ENCODE data around the gene GGA1. TPM values are rescaled to one million over a fixed set of nuclear protein-coding genes. Genes with fewer than 3 reads are reported as not detected.

The GGA1 gene
- total RNA-seq, 3 donors from 2014 or later (not counting 1 experiment from before 2014, with no cell fraction given): 69.3 to 87.8 (median 80.2) TPM

DNA sequence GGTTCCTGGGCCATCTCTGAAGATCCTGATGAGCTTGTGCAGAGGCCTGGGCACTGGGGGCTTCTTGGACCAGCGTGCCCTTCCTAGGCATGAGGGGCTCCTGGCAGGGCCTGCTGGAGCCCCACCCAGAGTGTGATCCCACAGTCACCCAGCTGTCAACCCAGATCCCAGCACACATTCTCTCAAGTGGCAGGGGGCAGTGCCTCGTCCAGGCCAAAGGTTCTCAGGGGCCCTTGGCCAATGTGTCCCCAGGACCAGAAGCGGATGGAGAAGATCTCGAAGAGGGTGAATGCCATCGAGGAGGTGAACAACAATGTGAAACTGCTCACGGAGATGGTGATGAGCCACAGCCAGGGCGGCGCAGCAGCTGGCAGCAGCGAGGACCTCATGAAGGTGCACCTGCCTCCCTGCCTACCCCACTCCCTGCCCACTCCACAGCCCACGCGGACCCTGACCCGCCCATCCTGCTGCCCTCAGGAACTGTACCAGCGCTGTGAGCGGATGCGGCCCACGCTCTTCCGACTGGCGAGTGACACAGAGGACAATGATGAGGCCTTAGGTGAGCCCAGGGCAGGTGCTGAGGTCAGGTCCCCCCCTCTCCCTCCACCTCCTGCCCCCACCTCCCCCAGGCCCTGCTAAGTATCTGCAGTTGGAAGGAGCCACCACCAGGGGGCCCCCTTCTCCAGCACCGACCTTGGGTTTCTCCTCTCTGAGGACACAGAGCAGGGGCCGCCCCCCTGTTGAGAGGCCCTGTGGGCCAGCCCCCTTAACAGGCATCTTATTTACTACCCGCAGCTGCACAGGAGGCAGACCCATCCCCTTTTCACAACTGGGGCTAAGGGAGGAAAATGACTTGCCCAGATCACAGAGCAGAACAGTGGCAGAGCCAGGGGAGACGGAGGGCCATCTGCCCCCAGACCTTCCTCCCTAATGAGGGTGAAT is 14.7 kb downstream of the GGA1 start:
- 54% methylated on average over 22 of the region's 22 CpGs for WGBS (ENCODE audit: insufficient coverage)
- Mint-ChIP-seq H3K4me3 (peak overlapping the region; percentile 76), H3K9me3 (no peaks in the 10 kb centered on the region), H3K27me3 (ENCODE audit: low read depth in 2 of 2) (no peaks in the 10 kb centered on the region), H3K36me3 (no peaks in the 10 kb centered on the region), H3K4me1 (peaks cover 27 to 48% of the 10 kb centered on the region in 2 donors), H3K27ac (peak overlapping the region; percentile 88 to 89)
- Histone ChIP-seq H3K9me3 (ENCODE audit: control insufficient read depth, insufficient read depth, low read length) (no peaks in the 10 kb centered on the region), H3K36me3 (ENCODE audit: control insufficient read depth, insufficient read depth, low read length) (peaks cover 20% of the 10 kb centered on the region), H3K27me3 (ENCODE audit: control insufficient read depth, insufficient read depth, low read length) (no peaks in the 10 kb centered on the region), H3K27ac (ENCODE audit: low read length) (peak overlapping the region; percentile 52), H3K4me1 (ENCODE audit: control insufficient read depth, insufficient read depth, low read length) (peaks cover 52% of the 10 kb centered on the region), H3K4me3 (ENCODE audit: low read length) (no peak overlapping the region)
- peak; percentile 76 to 87 for DNase-seq
- intact Hi-C loops (cut with micrococcal nuclease): loop anchor here (1.0 to 2.0 kb wide), 2 partner anchors 15 to 240 kb away; partner anchors contain the start of gene SH3BP1
- TF ChIP-seq, protein P1, sequence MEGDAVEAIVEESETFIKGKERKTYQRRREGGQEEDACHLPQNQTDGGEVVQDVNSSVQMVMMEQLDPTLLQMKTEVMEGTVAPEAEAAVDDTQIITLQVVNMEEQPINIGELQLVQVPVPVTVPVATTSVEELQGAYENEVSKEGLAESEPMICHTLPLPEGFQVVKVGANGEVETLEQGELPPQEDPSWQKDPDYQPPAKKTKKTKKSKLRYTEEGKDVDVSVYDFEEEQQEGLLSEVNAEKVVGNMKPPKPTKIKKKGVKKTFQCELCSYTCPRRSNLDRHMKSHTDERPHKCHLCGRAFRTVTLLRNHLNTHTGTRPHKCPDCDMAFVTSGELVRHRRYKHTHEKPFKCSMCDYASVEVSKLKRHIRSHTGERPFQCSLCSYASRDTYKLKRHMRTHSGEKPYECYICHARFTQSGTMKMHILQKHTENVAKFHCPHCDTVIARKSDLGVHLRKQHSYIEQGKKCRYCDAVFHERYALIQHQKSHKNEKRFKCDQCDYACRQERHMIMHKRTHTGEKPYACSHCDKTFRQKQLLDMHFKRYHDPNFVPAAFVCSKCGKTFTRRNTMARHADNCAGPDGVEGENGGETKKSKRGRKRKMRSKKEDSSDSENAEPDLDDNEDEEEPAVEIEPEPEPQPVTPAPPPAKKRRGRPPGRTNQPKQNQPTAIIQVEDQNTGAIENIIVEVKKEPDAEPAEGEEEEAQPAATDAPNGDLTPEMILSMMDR (IDR thresholded peaks at IDR 0.05): peak; percentile 96
- ATAC-seq: peak; percentile 84 to 90 (median 86)

DNA sequence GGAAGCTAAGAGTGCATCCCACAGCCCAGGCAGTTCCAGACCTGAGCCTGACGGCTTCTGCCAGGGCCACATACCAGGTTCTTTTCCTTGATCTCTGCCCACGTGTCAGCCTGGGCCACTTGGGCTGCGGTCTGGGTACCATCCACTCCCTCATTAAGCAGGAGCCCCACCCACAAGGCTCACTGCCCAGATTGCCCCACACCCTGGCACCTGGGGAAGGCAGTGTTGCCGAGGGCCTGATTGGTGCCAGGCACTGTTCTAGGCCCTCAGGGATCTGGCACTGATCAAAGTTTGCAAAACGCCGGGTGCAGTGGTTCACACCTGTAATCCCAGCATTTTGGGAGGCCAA is 15.4 kb downstream of the GGA1 start:
- H3K27ac ChIP-seq (ENCODE audit: low read length): peak overlapping the region; percentile 52
- no peak for DNase-seq
- H3K27me3 Mint-ChIP-seq (ENCODE audit: low read depth in 2 of 2): no peaks in the 10 kb centered on the region
- H3K9me3 Mint-ChIP-seq: no peaks in the 10 kb centered on the region
- H3K9me3 ChIP-seq (ENCODE audit: control insufficient read depth, insufficient read depth, low read length): no peaks in the 10 kb centered on the region
- 79% methylated on average over 6 of the region's 6 CpGs for WGBS (ENCODE audit: insufficient coverage)
- H3K36me3 ChIP-seq (ENCODE audit: control insufficient read depth, insufficient read depth, low read length): peaks cover 16% of the 10 kb centered on the region
- TF ChIP-seq, protein P1 (IDR thresholded peaks at IDR 0.05): no peak
- peaks cover 58% of the 10 kb centered on the region for H3K4me1 ChIP-seq (ENCODE audit: control insufficient read depth, insufficient read depth, low read length)
- no peaks in the 10 kb centered on the region for H3K36me3 Mint-ChIP-seq
- H3K4me1 Mint-ChIP-seq: peaks cover 33 to 52% of the 10 kb centered on the region in 2 donors
- intact Hi-C loops (cut with micrococcal nuclease): no loop called here
- peak overlapping the region; percentile 88 to 89 for H3K27ac Mint-ChIP-seq
- H3K27me3 ChIP-seq (ENCODE audit: control insufficient read depth, insufficient read depth, low read length): no peaks in the 10 kb centered on the region
- H3K4me3 ChIP-seq (ENCODE audit: low read length): no peak overlapping the region
- H3K4me3 Mint-ChIP-seq: no peak overlapping the region
- ATAC-seq: no peak

DNA sequence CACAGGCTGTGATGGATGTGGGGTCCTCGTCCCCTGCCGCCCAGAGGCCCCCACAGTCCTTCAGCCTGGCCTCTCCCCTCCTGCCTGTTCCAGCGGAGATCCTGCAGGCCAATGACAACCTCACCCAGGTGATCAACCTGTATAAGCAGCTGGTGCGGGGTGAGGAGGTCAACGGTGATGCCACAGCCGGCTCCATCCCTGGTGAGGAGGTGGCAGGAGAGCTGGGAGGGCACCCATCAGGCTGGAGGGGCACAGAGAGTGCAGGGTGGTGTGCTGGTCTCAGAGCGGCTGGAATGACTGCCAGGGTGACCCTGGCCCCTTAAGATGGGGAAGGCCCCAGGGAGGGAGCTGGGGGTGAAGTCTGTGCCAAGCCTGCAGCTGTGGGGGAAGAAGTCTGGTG is 16.2 kb downstream of the GGA1 start:
- intact Hi-C loops (cut with micrococcal nuclease): no loop called here
- Mint-ChIP-seq H3K9me3 (no peaks in the 10 kb centered on the region), H3K36me3 (no peaks in the 10 kb centered on the region), H3K4me1 (peaks cover 33 to 56% of the 10 kb centered on the region in 2 donors), H3K27ac (peak overlapping the region; percentile 83 to 89), H3K4me3 (no peak overlapping the region), H3K27me3 (ENCODE audit: low read depth in 2 of 2) (no peaks in the 10 kb centered on the region)
- no peaks in the 10 kb centered on the region for H3K27me3 ChIP-seq (ENCODE audit: control insufficient read depth, insufficient read depth, low read length)
- ATAC-seq (no peak), DNase-seq (no peak)
- H3K4me3 ChIP-seq (ENCODE audit: low read length): no peak overlapping the region
- 96% methylated on average over 7 of the region's 7 CpGs for WGBS (ENCODE audit: insufficient coverage)
- H3K27ac ChIP-seq (ENCODE audit: low read length): no peak overlapping the region
- no peaks in the 10 kb centered on the region for H3K9me3 ChIP-seq (ENCODE audit: control insufficient read depth, insufficient read depth, low read length)
- TF ChIP-seq, protein P1 (IDR thresholded peaks at IDR 0.05): no peak
- H3K36me3 ChIP-seq (ENCODE audit: control insufficient read depth, insufficient read depth, low read length): peaks cover 16% of the 10 kb centered on the region
- H3K4me1 ChIP-seq (ENCODE audit: control insufficient read depth, insufficient read depth, low read length): peaks cover 67% of the 10 kb centered on the region

Measured in natural killer cell (primary cell).